ENCODE results near the gene PDK2.

DNA sequence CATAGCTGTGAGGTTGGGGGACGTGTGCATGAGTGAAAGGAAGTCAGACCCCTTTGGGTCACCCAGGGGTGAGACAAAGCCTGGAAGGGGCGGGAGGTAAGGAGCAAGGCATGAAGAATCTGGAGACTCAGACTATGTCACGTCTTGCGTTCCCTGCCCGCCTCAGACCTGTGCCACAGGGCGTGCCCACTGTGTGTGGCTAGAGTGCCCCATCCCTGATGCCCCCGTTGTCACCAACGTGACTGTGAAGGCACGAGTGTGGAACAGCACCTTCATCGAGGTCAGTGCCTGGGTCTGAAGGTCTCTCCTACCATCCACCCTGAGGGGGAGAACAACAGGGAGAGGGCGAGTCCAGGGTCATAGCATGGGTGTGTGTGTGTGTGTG, 15.1 kb upstream of the PDK2 start:
- TF ChIP-seq, protein P1, sequence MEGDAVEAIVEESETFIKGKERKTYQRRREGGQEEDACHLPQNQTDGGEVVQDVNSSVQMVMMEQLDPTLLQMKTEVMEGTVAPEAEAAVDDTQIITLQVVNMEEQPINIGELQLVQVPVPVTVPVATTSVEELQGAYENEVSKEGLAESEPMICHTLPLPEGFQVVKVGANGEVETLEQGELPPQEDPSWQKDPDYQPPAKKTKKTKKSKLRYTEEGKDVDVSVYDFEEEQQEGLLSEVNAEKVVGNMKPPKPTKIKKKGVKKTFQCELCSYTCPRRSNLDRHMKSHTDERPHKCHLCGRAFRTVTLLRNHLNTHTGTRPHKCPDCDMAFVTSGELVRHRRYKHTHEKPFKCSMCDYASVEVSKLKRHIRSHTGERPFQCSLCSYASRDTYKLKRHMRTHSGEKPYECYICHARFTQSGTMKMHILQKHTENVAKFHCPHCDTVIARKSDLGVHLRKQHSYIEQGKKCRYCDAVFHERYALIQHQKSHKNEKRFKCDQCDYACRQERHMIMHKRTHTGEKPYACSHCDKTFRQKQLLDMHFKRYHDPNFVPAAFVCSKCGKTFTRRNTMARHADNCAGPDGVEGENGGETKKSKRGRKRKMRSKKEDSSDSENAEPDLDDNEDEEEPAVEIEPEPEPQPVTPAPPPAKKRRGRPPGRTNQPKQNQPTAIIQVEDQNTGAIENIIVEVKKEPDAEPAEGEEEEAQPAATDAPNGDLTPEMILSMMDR (IDR thresholded peaks at IDR 0.05; ENCODE audit: borderline replicate concordance, extremely low read depth, low read length, poor library complexity, severe bottlenecking), result no peak
- no peak for TF ChIP-seq EZH2 (IDR thresholded peaks at IDR 0.05; ENCODE audit: borderline replicate concordance, low read depth, low read length, severe bottlenecking)
